Epithelial cell of esophagus (primary cell): ENCODE results near the gene CLCNKA.

Experiments used
- DNase-seq: peaks from one replicate; pipeline ENCODE4 v3.0.0; 2010; ENCODE audit warnings: low read depth
- H3K4me3 ChIP-seq: 2 replicates; pipeline ENCODE4 v1.5.1; 2011; ENCODE audit warnings: mild to moderate bottlenecking, low read length, control low read depth
- TF ChIP-seq, protein P1 (sequence below): IDR thresholded peaks from 2 replicates; pipeline ENCODE4 v1.5.1; 2011; ENCODE audit warnings: low read depth, mild to moderate bottlenecking, low read length, control low read depth, inconsistent platforms; ENCODE audit not compliant: insufficient read depth; ENCODE audit errors: missing control alignments

Gene CLCNKA

DNA sequence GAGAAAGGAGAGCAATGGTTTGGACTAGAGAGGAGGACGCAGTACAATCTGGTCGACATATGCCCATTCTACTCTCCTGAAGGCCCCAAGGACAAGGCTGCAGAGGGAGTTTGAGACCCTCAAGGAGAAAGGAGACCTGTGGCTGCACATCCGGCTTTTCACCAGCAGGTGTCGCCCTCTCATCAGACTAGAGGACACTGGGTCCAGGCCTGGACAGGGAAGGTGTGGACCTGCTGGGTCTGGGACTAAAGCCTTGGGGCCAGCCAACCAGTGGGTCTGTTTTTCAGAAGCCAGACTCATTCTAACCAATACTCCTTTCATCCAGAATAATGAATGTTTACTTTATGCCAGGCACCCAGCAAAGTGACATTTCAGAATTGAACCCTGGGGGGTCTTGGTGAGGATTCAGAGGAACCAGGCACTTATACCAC, 12.8 kb upstream of the CLCNKA start:
- peak; percentile 71 for DNase-seq
- TF ChIP-seq, protein P1, sequence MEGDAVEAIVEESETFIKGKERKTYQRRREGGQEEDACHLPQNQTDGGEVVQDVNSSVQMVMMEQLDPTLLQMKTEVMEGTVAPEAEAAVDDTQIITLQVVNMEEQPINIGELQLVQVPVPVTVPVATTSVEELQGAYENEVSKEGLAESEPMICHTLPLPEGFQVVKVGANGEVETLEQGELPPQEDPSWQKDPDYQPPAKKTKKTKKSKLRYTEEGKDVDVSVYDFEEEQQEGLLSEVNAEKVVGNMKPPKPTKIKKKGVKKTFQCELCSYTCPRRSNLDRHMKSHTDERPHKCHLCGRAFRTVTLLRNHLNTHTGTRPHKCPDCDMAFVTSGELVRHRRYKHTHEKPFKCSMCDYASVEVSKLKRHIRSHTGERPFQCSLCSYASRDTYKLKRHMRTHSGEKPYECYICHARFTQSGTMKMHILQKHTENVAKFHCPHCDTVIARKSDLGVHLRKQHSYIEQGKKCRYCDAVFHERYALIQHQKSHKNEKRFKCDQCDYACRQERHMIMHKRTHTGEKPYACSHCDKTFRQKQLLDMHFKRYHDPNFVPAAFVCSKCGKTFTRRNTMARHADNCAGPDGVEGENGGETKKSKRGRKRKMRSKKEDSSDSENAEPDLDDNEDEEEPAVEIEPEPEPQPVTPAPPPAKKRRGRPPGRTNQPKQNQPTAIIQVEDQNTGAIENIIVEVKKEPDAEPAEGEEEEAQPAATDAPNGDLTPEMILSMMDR: peak; percentile 99
- no peak overlapping the region for H3K4me3 ChIP-seq

DNA sequence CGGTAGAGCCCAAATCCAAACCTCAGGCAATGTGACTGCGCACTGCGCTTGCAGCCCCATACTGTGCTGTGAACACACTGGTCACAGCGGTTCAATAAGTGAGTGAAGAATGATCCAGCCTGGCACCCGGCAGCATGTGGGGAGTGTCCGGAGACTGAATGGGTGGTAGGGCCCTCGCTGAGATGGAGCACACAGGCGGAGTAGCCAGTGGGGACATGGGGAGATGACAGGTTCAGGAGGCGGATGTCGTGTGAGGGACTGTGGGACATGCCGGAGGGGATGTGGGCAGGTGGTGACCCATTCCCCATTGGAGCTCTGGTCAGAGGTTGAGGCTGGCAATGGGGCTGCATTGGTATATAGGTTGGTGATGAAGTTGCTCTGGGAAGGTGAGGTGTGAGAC, 12.2 kb upstream of the CLCNKA start:
- H3K4me3 ChIP-seq: no peak overlapping the region
- TF ChIP-seq, protein P1: no peak

DNA sequence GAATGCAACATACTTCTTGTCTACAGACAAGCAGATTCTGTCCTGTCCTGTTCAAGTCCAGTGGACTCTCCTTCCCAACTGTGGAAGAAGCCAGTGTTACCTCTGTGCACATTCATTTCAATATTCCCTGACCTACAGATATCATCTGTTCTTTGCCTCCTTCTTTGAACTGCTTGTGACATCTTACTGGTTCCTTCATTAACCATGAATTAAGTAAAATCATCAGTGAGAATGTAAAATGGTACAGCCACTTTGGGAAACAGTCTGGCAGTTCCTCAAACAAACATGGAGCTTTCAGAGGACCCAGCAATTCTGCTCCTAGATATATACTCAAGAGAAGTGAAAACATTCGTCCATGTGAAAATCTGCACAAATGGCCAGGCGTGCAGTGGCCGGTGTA, 11.0 kb upstream of the CLCNKA start:
- H3K4me3 ChIP-seq: no peak overlapping the region
- no peak for DNase-seq
- TF ChIP-seq, protein P1: no peak

More for the DNA sequence above, 12.2 kb upstream of the CLCNKA start:
- no peak for DNase-seq

DNA sequence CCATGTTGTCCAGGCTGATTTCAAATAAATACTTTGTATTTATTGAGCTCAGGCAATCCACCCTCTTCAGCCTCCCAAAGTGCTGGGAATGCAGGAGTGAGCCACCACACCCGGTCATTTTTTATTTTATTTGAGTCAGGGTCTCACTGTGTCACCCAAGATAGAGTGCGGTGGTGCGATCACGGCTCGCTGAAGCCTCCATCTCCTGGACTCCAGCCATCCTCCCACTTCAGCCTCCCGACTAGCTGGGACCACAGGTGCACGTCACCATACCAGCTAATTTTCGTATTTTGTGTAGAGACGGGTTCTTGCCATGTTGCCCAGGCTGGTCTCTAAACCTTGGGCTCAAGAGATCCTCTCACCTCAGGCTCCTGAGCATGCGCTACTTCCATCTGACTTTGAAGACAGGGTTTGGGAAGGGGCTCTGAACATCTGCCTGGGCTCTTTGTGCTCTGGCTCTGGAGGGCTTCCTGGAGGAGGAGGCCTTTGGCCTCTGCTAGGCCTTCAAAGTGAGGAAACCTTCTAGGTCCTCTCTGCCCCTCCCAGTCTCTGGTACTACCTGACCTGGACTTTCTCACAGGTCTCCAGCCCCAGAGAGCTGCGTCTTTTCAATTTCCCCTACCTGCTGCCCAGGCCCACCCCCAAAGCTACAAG, 9.8 kb upstream of the CLCNKA start:
- TF ChIP-seq, protein P1: no peak
- H3K4me3 ChIP-seq: no peak overlapping the region
- DNase-seq: no peak

DNA sequence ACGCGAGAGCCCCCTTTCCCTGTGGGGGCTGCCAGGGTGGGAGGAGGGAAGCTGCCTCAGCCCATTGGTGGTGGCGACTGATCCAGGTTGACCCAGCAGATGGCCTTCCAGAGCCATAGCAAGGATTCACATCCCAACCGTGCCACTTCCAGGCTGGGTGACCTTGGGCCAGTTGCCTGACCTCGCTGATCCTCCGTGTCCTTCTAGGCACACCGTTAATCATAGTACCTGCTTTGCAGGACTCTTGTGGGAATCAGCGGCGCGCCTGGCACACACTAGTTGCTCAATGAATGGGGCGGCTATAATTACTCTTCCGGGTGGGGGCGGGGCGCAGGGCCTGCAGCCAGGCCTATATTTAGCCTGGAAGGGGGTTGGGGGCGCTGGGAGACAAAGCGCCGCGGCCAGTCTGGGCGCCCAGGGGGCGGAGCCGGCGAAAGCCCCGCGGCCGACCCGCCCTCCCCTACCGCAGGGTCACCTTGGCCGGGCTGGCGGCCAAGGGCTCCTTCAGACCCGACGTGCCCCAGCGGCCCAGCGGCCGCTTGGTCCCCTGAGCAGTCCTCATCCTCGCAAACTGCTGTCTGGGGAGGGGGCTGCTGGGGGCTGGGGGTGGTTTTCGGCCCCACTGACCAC, 9.1 kb upstream of the CLCNKA start:
- no peak overlapping the region for H3K4me3 ChIP-seq
- DNase-seq: peak; percentile 59
- TF ChIP-seq, protein P1: no peak

DNA sequence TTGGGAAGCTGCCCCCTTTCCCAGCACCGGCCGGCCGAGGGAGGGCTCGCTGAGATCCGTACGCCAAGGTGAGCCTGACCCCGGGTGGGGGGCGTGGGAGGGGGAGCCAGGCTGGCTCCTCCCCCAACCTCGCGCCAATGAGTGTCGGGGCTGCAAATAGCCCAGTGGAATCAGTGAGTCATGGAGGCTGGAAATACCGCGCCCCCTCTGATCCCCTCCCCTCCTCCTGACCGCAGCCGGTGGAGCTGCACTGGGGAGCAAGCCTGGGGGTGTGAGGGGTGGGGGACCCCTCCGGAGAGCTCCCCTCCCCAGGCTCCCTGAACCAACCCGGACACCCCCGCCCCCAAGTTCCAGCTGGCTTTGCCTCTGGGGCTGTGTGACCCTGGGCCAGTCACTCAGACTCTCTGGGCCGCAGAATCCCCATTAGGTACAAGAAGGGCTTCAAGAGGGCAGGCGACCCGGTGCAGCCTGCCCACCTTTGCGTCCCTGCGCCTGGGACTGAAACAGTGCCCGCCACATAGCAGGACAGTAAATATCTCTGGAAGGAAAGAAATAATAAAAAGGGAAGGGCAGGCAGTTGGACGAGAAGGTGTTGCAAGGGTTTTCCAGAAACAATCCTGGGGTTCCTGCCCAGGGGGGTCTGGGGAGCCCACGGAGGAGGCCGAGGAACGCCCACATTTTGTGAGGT, 8.5 kb upstream of the CLCNKA start:
- H3K4me3 ChIP-seq: no peak overlapping the region
- TF ChIP-seq, protein P1: no peak
- DNase-seq: peak; percentile 48

DNA sequence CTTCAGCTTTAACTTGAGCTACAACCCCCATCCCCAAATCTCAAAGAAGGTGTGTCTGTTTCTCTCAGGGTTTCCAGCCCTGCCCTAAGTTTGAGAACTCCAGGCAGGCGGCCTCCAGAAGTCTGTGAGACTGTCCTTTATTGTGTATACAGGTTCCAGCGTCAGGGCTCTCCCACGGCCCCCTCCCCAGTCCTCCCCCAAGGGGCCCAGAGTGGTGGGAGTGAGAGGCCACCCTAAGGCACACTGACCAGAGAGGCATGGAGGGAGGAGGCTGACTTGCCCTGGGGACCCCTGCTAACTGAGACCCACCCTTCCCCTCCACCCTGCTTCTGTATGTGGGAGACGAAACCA, 8.0 kb upstream of the CLCNKA start:
- TF ChIP-seq, protein P1: no peak
- DNase-seq: no peak
- no peak overlapping the region for H3K4me3 ChIP-seq
